Measurements from ENCODE around the gene CYRIA.

Gene CYRIA

DNA sequence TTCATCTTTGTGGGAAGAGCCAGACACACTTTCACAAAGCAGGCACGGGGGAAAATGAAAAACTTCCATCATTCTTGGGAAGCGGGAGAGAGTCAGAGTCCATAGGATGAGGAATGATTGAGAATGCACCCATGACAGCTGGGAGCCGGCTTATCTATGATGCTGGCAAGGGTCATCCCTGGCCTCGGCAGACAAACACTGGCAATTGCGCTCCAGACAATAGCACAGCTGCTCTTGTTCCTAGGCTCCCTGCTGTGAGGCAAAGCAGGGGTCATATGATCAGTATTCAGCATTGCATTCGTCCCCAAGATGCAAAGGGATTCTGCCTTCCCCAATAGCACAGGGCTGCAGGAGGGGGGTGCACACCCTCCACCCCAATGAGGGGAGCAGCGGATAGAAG is 33.0 kb downstream of the CYRIA start:
- in situ Hi-C loops (cut with MboI; ENCODE audit: low sequenced_read_pairs) = no loop called here

DNA sequence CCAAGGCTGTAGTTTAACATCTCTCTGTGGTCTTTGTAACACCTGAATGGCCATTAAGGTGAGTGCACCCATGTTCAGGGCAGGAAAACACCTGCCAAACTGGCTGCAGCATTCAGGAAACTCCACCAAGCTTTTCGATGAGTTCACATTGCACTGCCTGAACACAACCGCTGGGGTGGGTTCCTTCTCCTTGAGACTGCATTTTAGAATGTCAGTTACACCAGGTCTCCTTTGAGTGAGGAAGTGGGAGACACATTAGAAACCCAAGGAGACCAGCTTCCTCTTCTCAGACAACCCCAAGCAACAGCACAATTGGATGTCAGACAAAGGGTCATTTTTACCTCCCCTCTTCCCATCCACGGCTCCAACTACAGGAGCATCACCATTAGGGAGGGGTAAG is 35.2 kb downstream of the CYRIA start:
- in situ Hi-C loops (cut with MboI; ENCODE audit: low sequenced_read_pairs) = no loop called here

DNA sequence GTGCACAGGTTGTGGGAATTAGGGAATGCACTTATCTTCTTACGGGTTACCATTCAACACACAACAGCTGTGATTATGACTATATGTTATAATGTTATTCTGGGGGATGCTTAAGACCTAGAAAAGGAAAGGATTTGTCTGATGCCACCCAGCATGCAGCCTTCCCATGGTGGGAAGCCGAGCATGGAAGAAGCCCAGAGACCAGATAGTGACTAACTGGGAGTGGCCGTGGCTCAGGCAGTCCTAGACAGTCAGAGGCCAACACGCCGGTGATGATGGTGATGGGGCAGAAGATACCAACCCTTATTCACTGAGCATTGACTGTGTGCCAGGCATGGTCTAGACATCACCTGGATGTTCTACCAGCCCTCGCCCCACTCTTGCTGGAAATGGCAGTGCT is 35.9 kb downstream of the CYRIA start:
- in situ Hi-C loops (cut with MboI; ENCODE audit: low sequenced_read_pairs) = no loop called here

DNA sequence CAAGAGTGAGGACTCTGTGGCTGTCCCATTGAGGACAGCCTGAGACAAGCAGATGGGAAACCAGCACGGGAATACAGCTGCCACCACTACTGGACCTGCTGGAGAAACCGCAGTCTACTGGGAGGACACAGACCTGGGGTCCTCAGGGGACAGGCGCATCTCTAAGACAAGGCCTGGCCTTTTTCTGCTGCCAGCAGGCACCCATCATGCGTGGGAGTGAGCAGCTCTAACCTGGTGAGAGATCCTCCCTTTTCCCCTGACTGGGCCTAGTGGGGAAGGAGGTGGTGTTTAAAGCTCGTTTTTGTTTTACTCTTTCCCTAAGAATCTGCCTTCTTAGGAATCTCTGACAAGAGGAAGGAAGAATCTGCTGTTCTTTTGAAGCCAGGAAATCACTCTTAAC is 36.6 kb downstream of the CYRIA start:
- in situ Hi-C loops (cut with MboI; ENCODE audit: low sequenced_read_pairs) = no loop called here

DNA sequence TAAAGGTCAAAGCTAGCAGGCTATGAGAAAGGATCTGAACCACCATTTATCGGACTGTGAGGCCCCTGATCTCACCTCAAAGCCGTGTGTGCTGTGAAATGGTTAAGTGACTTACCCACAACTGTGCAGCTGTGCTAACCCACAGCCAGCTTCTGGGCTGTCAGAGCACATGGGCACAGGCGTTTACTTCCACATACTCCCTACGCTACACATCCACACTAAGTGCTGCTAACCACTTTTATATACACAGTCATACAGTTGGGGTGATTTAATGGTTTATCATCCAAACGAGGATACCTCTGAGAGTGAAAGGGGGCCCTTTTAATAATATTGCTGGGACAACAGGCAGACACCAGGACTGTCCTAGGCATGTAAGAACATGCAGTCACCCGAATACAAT is 37.3 kb downstream of the CYRIA start:
- in situ Hi-C loops (cut with MboI; ENCODE audit: low sequenced_read_pairs) = no loop called here

DNA sequence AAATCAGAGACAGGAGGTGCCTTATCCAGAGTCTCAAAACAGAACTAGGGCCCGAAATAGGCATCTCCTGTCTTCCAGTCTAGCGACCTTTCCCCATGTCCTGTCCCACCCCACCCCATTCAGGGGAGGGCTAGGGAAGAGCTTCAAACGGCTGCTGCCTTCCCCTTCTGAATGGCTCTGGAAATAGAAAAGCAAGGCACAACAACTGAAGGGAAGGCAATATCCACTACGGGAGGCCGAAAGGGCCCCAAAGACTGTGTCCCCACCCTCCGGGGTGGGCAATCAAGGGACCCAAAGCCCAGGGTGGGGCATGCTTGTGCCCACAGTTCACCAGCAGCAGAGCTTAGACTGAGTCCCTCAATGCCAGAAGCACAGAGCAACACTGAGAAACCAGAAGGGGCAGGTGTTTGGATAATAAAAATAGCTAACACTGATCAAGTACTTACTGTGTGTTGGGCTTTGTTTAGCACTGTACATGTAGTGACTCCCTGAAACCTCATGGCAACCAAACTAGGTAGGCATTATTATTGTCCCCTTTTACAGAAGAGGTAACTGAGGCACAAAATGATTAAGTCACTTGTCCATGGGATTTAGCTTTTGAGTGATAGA is 38.5 kb downstream of the CYRIA start:
- in situ Hi-C loops (cut with MboI; ENCODE audit: low sequenced_read_pairs) = no loop called here

DNA sequence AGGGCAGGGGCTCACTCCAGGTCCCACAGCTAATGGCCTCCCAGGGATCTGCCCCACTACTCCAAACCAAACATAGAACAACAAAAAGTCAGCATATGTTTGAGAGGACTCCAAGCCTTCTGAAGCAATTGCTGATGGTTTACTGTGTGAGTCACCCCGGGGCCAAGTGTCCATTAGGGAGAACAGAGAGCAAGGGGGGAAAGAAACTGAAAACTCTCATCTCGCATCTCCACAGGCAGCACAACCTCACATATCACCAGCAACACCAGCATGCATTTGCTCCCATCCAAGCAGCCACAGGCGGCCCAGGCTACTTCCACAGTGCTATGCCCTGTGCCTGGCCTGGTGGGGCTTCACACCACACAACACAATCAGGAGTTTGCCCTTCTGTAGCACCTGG is 39.1 kb downstream of the CYRIA start:
- in situ Hi-C loops (cut with MboI; ENCODE audit: low sequenced_read_pairs) = no loop called here

DNA sequence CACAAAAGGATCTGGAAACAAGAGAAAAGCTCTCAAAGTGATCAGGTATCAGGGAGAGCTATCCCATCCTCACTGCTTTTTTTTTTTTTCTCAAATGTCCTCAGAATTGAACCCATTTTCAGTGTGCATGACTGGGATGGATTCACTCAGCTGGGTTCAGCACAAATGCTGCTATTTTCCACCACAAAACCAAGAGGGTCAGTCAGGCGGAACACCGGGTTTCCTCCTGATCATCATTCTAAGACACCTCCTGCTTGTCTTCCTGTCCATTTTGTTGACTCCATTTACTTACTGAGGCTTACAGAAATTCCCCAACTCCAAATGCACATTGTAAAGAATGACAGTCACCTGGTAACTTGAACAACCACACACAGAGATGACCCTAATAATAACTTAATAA is 39.9 kb downstream of the CYRIA start:
- in situ Hi-C loops (cut with MboI; ENCODE audit: low sequenced_read_pairs) = no loop called here

DNA sequence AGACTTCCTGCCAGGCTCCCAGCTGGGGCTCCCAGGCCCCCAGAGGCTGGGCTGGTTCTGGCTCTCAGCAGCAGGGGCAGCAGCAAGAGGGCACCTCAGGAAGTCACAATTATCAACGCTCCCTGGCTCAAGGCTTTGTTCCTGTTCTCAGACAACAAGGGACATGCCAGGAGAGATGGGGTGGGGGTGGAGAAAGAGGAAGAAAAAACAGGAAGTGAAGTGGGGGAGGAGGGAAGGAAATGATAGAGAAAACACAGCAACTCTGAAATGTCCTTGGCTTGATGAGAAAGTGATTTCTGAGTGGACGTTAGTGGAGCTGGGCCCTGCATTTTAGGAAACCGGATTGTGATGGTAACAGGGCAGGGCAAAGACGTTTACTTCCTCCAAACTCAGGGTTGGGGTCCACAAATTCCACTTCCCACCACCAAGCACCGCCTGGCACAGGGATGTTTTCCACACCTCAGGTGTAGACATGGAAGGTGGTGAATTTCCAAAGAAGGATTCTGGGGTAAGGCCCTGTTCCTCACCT is 40.4 kb downstream of the CYRIA start:
- in situ Hi-C loops (cut with MboI; ENCODE audit: low sequenced_read_pairs) = no loop called here

DNA sequence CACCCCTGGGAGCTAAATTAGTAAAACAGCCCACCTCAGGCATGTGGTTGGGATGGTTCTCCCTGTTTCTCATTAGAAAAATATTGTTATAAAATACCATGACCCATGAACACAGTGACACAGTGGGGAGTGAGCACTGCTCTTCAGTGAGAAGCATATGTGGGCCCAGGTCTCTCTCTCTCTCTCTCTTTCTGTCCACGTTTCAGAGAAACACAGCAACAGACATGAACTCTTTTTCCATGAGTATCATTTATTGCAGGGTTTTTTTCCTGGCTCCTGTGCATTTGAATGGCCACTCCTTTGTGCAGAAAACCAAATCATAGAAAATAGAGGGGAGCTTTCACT is 41.2 kb downstream of the CYRIA start:
- in situ Hi-C loops (cut with MboI; ENCODE audit: low sequenced_read_pairs) = no loop called here

DNA sequence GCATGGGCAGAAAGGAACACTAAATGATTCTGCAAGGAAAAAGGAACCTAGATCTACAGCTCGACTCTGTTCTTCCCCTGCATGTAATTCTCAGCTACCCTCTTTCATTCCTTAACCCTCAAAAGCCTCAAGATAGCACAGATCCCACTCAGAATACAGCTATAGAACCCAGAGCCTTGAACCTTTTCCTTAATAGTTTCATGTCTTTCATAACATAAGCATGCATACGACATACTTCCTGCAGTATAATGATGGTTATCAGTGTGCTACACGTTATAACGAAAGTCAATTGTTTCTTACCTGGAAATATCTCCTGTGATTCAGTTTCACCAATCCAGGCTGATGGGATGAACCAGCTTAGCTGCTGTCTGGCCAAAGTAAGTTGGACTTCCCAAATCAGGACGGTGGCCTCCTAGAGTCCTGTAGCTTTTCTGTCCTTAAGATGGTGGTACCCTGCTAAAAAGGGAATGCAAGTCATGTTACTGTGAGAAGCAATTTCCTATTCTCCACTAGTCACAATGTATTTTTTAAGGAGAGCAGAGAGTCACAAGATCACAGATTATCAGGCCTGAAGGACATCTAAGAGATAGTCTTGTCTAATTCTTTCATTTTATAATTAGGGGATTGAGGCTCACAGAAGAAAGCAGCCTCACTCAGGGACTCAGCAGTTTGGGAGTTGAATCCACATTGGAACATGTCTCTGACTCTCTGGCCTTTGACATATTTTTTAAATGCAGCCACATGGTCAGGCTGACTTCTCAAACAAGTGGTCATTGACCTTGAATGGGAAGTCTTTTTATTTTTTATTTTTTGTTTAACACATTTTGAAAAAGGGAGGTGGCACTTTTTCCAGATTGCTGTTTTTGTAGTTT is 41.8 kb downstream of the CYRIA start:
- in situ Hi-C loops (cut with MboI; ENCODE audit: low sequenced_read_pairs) = no loop called here

DNA sequence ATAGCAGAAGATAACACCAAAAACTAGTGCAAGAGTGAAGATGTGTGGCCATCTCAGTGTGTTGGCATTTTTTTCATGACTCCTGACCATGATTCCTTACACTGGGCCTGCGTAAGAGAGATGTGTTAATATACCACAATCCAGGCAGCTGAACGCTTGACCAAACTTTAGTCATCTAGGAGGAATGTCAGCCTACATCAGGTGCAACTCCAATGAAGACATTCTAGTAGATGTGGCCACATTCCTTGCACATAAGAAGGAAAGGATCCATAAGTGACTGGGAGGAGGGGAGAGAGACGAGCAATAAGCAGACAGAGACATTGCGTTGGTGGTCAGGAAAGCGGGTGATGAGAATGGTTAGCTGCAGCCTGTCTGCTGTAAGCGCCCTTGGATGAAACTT is 42.6 kb downstream of the CYRIA start:
- in situ Hi-C loops (cut with MboI; ENCODE audit: low sequenced_read_pairs) = no loop called here

DNA sequence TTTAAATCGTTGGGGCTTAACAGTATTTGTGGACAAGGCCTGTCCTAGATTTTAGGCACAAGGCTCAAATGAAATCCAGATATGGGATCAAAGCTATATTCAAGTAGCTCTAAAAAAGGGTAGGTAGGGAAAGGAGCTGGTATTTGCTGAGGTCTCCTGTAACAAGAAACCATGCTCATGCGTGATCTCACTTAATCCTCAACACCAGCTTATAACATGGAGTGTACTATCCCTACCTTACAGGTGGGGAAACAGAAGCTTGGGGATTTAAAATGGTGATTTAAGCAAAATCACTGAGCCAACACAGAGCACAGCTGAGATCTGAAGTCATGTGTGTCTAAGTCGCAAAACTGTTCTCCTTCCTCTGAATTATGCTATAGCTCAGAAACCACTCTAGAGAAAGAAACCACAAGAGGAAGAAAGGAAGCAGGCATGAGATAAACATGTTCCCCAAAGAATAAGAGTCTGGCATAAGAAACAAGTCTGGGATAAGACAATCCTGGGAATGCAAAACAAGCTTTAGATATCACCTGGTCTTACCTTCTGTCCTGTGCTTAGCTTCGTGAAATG is 43.1 kb downstream of the CYRIA start:
- in situ Hi-C loops (cut with MboI; ENCODE audit: low sequenced_read_pairs) = no loop called here

DNA sequence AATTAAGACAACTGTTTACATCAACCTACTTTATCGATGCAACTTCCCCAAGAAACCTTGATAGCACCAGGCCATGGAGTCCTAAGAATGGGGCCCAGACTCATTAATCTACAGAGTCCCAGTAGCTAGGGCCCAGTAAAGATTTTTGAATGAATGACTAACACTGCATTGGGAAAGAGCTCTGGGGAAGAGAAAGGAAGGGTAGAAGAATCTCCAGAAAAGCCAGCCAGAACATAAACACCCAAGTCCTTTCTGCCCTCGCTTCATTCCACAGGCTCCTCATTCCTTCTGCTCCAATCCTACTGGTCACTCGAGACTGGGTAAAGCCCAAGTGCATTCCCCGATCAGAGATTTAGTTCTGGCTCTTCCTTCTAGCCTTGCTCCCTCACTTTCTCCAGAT is 44.3 kb downstream of the CYRIA start:
- in situ Hi-C loops (cut with MboI; ENCODE audit: low sequenced_read_pairs) = no loop called here

DNA sequence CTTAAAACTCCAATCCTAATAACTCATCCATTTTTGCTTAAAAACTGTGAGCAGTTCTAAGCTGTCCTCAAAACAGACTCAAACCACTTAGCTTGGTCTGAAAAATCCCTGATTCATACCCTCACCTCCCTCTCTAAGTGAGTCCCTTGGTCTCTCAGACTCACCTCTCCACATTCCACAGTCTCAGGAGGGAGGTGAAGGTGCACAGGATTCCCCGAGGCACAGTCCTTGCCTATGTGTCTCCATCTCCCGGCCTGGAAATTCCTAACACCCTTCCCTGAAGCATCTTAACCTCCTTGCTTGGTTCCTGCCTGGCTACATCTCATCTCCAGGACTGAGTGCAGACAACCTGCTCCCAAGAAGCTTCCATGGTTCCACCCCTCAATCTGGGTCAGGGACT is 45.0 kb downstream of the CYRIA start:
- in situ Hi-C loops (cut with MboI; ENCODE audit: low sequenced_read_pairs) = no loop called here

DNA sequence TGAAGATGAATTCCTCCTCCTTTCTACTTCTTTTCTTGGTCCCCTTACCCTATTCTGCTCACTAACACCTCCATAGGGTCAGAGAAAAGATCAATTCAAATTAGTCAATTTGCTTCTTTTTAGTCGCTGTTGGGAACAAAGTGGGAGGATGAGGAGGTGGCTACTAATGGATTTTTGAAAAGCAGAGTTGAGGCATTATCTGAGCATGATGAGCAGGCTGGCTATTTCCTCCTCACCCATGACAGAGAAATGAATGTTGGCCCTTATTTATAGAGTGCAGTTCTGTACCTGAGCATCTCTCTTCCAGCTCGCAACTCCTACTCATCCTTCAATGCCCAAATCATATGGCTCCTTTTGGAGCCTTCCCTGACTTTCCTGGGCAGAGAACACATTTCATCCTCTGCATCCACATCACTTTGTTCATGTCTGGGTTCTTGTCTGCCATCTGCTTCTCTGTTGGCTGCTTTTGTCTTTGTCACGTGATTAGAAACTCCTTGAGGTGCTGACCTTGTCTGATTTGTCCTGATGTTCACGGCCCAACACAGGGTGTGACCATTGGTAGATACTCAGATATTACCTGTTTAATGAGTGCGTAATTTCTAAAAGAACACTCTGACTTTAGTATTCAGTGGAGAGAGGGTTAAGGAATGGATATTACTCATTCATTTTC is 45.9 kb downstream of the CYRIA start:
- in situ Hi-C loops (cut with MboI; ENCODE audit: low sequenced_read_pairs) = loop anchor here (10.0 kb wide), 1 partner anchor 135 kb away; no protein-coding TSS in a partner anchor

DNA sequence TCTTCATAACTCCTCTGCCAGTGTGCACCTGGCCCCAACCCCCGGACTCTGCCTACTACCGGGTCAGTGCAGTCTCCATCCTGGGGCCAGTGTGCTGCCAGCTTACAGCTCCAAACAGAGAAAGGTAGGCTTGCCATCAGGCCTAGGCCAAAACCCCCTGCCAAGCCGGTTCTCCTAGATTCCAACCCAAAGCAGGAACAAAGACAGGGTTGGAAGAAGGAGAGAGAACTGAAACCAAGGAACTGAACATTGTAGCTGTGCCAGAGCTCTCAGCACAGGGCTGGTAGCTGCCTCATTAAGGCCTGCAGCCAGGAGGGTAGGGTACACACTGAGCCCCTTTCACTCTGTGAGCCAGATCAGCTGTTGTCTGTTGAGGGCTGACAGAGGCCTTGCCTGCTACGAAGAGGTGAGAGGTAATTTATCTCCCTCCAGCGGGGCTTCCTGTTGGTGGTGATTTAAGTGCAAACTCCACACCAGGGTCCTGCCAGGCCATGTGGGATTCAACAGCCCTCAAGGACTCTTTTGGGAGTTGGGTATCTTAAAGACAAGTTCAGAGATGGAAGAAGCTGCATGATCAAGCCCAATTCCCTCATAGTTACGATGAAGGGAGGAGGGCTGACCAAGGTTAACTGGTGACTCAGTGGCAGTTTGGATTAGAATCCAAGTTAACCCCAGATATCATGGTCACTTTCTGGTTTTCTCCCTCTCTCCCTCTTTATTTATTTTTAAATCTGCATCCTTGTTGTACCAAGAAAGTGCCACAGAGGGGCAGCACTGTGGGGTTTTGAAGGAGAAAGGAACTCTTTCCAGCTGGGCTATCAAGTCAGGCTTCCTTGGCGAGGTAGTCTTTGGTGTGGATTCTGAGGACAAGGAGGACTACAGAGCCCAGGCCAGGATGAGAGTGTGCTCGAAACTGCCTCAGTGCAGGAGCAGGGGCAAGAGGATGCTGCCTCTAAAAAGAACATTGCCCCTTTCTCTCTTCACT is 48.1 kb downstream of the CYRIA start:
- in situ Hi-C loops (cut with MboI; ENCODE audit: low sequenced_read_pairs) = loop anchor here (10.0 kb wide), 1 partner anchor 137 kb away; no protein-coding TSS in a partner anchor

Measured in HL-60/S4 treated with retinoic acid at 250 ng/mL for 4 days and 3 days (cell line).